GM12872 (cell line): ENCODE results near the gene RIMBP2.

ENCODE experiments used
- TF ChIP-seq, protein P1 (sequence below): IDR thresholded peaks from 3 replicates; pipeline ENCODE4 v1.5.1; 2011; ENCODE audit warnings: low read depth, mild to moderate bottlenecking, low read length, moderate library complexity; ENCODE audit not compliant: insufficient read depth

RIMBP2 gene

DNA sequence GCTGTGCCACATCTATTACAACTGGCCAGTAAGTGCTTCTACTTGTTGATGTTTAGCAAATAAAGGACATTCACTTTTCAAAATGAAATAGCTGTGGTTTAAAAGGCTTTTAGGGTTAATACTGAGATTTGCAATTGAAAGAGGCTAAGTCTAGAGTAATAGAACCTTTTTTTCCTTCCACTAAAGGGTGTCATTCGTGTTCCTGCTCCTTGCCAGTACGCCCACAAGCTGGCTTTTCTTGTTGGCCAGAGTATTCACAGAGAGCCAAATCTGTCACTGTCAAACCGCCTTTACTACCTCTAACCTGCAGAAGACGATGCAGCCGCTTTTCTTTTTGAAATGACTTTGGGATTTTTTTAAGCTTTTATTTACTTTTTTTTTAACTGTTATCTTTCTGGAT lies 344.8 kb downstream of the RIMBP2 start:
- TF ChIP-seq, protein P1, sequence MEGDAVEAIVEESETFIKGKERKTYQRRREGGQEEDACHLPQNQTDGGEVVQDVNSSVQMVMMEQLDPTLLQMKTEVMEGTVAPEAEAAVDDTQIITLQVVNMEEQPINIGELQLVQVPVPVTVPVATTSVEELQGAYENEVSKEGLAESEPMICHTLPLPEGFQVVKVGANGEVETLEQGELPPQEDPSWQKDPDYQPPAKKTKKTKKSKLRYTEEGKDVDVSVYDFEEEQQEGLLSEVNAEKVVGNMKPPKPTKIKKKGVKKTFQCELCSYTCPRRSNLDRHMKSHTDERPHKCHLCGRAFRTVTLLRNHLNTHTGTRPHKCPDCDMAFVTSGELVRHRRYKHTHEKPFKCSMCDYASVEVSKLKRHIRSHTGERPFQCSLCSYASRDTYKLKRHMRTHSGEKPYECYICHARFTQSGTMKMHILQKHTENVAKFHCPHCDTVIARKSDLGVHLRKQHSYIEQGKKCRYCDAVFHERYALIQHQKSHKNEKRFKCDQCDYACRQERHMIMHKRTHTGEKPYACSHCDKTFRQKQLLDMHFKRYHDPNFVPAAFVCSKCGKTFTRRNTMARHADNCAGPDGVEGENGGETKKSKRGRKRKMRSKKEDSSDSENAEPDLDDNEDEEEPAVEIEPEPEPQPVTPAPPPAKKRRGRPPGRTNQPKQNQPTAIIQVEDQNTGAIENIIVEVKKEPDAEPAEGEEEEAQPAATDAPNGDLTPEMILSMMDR: no peak

DNA sequence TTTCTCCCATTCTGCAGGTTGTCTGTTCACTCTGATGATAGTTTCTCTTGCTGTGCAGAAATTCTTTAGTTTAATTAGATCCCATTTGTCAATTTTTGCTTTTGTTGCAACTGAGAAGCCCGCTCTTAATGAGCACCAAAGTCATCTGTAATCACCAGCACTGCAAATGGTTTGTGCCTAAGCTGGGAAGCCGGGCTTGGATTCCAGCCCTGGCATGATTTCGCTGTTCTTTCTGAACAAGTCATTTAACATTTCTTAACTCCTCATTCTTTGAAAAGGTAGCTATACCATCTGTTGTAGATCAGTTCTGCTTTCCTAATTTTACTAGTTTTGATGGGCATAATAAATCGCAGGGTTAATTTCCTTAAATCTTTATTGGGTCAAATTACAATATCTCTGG lies 346.3 kb downstream of the RIMBP2 start:
- TF ChIP-seq, protein P1: no peak

DNA sequence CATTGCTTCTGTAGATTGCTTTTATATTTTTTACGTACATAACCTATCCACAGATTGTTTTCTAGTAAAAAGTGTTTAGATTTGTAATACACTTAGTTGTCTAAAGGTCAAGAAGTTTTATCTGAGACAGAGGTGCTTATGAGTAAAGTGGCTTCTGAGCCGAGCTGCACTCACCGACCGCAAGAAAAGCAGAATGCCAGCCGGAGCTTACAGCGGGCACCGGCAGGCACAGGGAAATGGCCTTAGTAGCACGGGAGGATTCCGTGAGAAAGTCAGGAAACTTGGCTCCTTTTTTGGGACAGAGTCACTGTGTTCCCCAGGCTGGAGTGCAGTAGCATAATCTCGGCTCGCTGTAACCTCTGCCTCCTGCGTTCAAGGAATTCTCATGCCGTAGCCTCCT lies 348.6 kb downstream of the RIMBP2 start:
- TF ChIP-seq, protein P1: no peak

DNA sequence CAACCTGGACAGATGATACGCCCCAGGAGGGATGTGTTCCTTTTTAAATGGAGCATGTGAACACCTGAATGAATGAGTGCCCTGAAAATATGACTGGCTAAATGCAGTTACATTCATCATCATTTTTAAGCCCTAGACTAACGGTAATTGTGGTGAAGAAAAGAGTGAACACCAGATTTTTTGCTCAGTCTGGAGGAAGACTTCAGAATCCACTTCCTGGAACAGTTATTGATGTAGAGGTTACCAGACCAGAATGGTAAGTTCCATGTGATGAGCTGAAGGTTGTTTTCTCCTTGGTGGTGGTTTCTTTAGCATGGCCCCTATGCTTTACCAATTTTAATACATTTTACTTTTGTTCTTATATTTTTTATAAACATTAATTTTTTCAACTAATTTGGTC lies 349.1 kb downstream of the RIMBP2 start:
- TF ChIP-seq, protein P1: no peak

DNA sequence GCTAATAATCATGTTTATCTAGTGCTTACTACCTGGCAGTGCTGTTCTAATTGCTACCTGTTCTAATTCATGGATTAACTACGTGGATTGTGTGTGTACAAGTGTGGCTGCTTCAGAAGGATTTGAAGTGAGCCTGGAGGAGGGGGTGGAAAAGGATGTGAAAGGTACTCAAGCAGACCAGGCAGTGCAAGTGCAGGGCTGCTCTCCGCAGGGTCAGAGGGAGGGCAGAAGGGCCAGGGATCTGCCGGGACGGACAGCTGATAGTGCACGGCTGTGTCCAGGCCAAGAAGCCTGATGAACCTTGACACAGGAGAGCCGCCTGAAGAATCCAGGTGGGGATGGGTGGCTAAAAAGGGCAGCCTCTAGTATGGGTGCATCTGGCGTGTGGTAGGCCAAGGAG lies 349.9 kb downstream of the RIMBP2 start:
- TF ChIP-seq, protein P1: no peak

DNA sequence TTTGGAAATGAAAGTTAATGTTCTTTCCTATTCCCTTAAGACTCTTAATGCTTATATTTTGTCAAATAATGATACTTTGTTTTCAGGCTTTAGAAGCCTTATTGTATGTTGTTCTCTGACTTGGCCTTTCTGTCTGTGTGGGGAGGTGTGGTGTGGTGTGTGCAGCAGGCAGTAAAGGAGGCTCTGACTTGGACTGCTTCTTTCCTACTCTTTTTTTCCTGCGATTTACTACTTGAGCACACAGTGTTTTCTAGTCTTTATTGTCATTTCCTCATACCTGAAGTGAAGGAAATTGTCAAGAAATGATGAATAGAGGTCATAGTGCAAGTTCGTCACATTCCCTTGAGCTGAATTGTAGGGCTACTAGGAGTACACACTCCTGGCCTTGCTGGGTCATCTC lies 351.5 kb downstream of the RIMBP2 start:
- TF ChIP-seq, protein P1: no peak

DNA sequence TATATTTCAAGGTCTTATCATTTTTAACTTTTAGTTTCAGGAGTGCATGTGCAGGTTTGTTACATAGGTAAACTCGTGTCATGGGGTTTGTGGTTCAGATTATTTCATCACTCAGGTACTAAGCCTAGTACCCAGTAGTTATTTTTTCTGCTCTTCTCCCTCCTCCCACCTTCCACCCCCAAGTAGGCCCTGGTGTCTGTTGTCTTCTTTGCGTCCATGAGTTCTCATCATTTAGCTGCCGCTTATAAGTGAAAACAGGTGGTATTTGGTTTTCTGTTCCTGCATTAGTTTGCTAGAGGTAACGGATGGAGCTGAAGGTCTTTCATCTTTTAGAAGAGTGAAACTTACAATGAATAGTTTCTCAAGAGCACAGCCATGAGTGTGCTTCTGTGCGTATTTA lies 354.0 kb downstream of the RIMBP2 start:
- TF ChIP-seq, protein P1: no peak
